GM21737 (cell line): ENCODE measurements around the gene NLK.

Source experiments
- ATAC-seq: cut with Tn5 transposase; IDR thresholded peaks from one replicate; pipeline ENCODE4 v1.9.1; 2021; ENCODE audit warnings: mild to moderate bottlenecking, moderate library complexity; ENCODE audit not compliant: unreplicated experiment

NLK gene

GRCh38 chr17:28110184-28110583 lies 67.7 kb downstream of the NLK start:
- ATAC-seq = no peak

- ATAC-seq = no peak
These were observed 69.7 kb downstream of the NLK start for GRCh38 chr17:28112181-28112580.

- no peak for ATAC-seq
These were observed 70.1 kb downstream of the NLK start for GRCh38 chr17:28112606-28113005.

GRCh38 chr17:28113269-28113668 lies 70.8 kb downstream of the NLK start:
- no peak for ATAC-seq

GRCh38 chr17:28115046-28115445 lies 72.6 kb downstream of the NLK start:
- ATAC-seq = no peak

- no peak for ATAC-seq
These were observed 74.8 kb downstream of the NLK start for GRCh38 chr17:28117304-28117703.

GRCh38 chr17:28118362-28118761 lies 75.9 kb downstream of the NLK start:
- ATAC-seq = no peak

GRCh38 chr17:28119046-28119445 lies 76.6 kb downstream of the NLK start:
- no peak for ATAC-seq

GRCh38 chr17:28119560-28119959 lies 77.1 kb downstream of the NLK start:
- ATAC-seq = no peak

- ATAC-seq = no peak
These were observed 78.3 kb downstream of the NLK start for GRCh38 chr17:28120766-28121165.

- no peak for ATAC-seq
These were observed 82.5 kb downstream of the NLK start for GRCh38 chr17:28124962-28125361.

GRCh38 chr17:28125526-28126378 lies 83.3 kb downstream of the NLK start:
- ATAC-seq = no peak

GRCh38 chr17:28127196-28127595 lies 84.7 kb downstream of the NLK start:
- ATAC-seq = no peak

GRCh38 chr17:28128779-28129178 lies 86.3 kb downstream of the NLK start:
- ATAC-seq = no peak

- no peak for ATAC-seq
These were observed 88.0 kb downstream of the NLK start for GRCh38 chr17:28130472-28130871.

- ATAC-seq = no peak
These were observed 89.1 kb downstream of the NLK start for GRCh38 chr17:28131599-28131998.

GRCh38 chr17:28133562-28133970 lies 91.1 kb downstream of the NLK start:
- no peak for ATAC-seq

GRCh38 chr17:28136923-28137322 lies 94.4 kb downstream of the NLK start:
- no peak for ATAC-seq

- no peak for ATAC-seq
These were observed 97.3 kb downstream of the NLK start for GRCh38 chr17:28139822-28140221.

- ATAC-seq = no peak
These were observed 98.8 kb downstream of the NLK start for GRCh38 chr17:28141313-28141712.

GRCh38 chr17:28141773-28142172 lies 99.3 kb downstream of the NLK start:
- no peak for ATAC-seq

GRCh38 chr17:28142305-28142704 lies 99.8 kb downstream of the NLK start:
- no peak for ATAC-seq

GRCh38 chr17:28144019-28144418 lies 101.5 kb downstream of the NLK start:
- no peak for ATAC-seq
